RWPE2 (cell line): ENCODE results near the gene SELENOF.

ENCODE experiments used
- ATAC-seq: fragments of 200-7000 bp; cut with Tn5 transposase; 3 replicates; pipeline ENCODE4 v1.9.1; 2021; ENCODE audit warnings: low read depth
- DNase-seq: peaks from one replicate; pipeline ENCODE4 v3.0.0-alpha.2; 2020; ENCODE audit warnings: low spot score
- H3K27ac ChIP-seq: fragments of 450-650 bp; 2 replicates; pipeline ENCODE4 v1.5.1; 2017; ENCODE audit warnings: mild to moderate bottlenecking; ENCODE audit not compliant: poor library complexity, severe bottlenecking
- H3K27me3 ChIP-seq: fragments of 250-450 bp; sonication (Bioruptor Pico); 2 replicates; pipeline ENCODE4 v1.5.1; 2021; ENCODE audit warnings: mild to moderate bottlenecking, moderate library complexity; ENCODE audit not compliant: insufficient read depth, poor library complexity, severe bottlenecking
- H3K36me3 ChIP-seq: fragments of 250-450 bp; sonication (Bioruptor Pico); 2 replicates; pipeline ENCODE4 v1.5.1; 2020; ENCODE audit warnings: low read depth, mild to moderate bottlenecking, moderate library complexity
- H3K4me1 ChIP-seq: fragments of 250-450 bp; sonication (Bioruptor Pico); 2 replicates; pipeline ENCODE4 v1.5.1; 2021; ENCODE audit warnings: mild to moderate bottlenecking, moderate library complexity; ENCODE audit not compliant: insufficient read depth, poor library complexity, severe bottlenecking
- H3K4me3 ChIP-seq: fragments of 250-450 bp; sonication (Bioruptor Pico); 2 replicates; pipeline ENCODE4 v1.5.1; 2021; ENCODE audit warnings: mild to moderate bottlenecking, moderate library complexity; ENCODE audit not compliant: severe bottlenecking
- H3K9me3 ChIP-seq: fragments of 250-450 bp; sonication (Bioruptor Pico); 2 replicates; pipeline ENCODE4 v1.5.1; 2021; ENCODE audit warnings: mild to moderate bottlenecking, moderate library complexity; ENCODE audit not compliant: severe bottlenecking
- CTCF ChIP-seq: fragments of 450-650 bp; IDR thresholded peaks from one replicate; pipeline ENCODE4 v1.5.1; 2017; ENCODE audit warnings: mild to moderate bottlenecking, moderate library complexity; ENCODE audit not compliant: poor library complexity, severe bottlenecking

The SELENOF gene

GRCh38 chr1:86933562-86934377, 19.8 kb upstream of the SELENOF start:
- TF ChIP-seq CTCF = no peak
- no peaks in the 10 kb centered on the region for H3K27me3 ChIP-seq
- no peak overlapping the region for H3K27ac ChIP-seq
- DNase-seq (no peak), ATAC-seq (no peak)
- H3K9me3 ChIP-seq = no peaks in the 10 kb centered on the region
- peaks cover 8% of the 10 kb centered on the region for H3K4me1 ChIP-seq
- no peaks in the 10 kb centered on the region for H3K36me3 ChIP-seq
- no peak overlapping the region for H3K4me3 ChIP-seq

GRCh38 chr1:86933051-86933450, 19.1 kb upstream of the SELENOF start:
- Histone ChIP-seq H3K4me3 (no peak overlapping the region), H3K9me3 (no peaks in the 10 kb centered on the region), H3K27me3 (no peaks in the 10 kb centered on the region), H3K27ac (no peak overlapping the region), H3K36me3 (no peaks in the 10 kb centered on the region), H3K4me1 (peaks cover 8% of the 10 kb centered on the region)
- ATAC-seq (no peak), DNase-seq (no peak)
- TF ChIP-seq CTCF = no peak

GRCh38 chr1:86928819-86929218, 14.9 kb upstream of the SELENOF start:
- DNase-seq (no peak), ATAC-seq (no peak)
- H3K36me3 ChIP-seq = no peaks in the 10 kb centered on the region
- no peak for TF ChIP-seq CTCF
- no peaks in the 10 kb centered on the region for H3K27me3 ChIP-seq
- no peak overlapping the region for H3K4me3 ChIP-seq
- H3K27ac ChIP-seq = no peak overlapping the region
- peaks cover 7% of the 10 kb centered on the region for H3K9me3 ChIP-seq
- H3K4me1 ChIP-seq = peaks cover 12% of the 10 kb centered on the region

GRCh38 chr1:86926883-86927282, 13.0 kb upstream of the SELENOF start:
- TF ChIP-seq CTCF = no peak
- Histone ChIP-seq H3K27ac (no peak overlapping the region), H3K36me3 (no peaks in the 10 kb centered on the region), H3K9me3 (peaks cover 15% of the 10 kb centered on the region), H3K4me3 (no peak overlapping the region), H3K4me1 (peaks cover 12% of the 10 kb centered on the region), H3K27me3 (no peaks in the 10 kb centered on the region)
- DNase-seq (no peak), ATAC-seq (peak; percentile 54; the same call in 2 of the 3 replicates)

- Histone ChIP-seq H3K27ac (no peak overlapping the region), H3K4me1 (peaks cover 12% of the 10 kb centered on the region)
Measured at GRCh38 chr1:86925742-86926141, 11.8 kb upstream of the SELENOF start.

More at GRCh38 chr1:86925742-86926141, 11.8 kb upstream of the SELENOF start:
- ATAC-seq (no peak), DNase-seq (no peak)
- Histone ChIP-seq H3K27me3 (no peaks in the 10 kb centered on the region), H3K9me3 (peaks cover 17% of the 10 kb centered on the region), H3K36me3 (no peaks in the 10 kb centered on the region), H3K4me3 (no peak overlapping the region)
- no peak for TF ChIP-seq CTCF
